Measurements from ENCODE around the gene TTC24.
A peak's percentile ranks its signal among the peaks of the same experiment; 100 is the strongest.
"Not testable (repeated sequence)": the region's sequence is repeated elsewhere in the genome, so short reads cannot be mapped to it uniquely, and the experiment has no call there.

Gene TTC24

DNA sequence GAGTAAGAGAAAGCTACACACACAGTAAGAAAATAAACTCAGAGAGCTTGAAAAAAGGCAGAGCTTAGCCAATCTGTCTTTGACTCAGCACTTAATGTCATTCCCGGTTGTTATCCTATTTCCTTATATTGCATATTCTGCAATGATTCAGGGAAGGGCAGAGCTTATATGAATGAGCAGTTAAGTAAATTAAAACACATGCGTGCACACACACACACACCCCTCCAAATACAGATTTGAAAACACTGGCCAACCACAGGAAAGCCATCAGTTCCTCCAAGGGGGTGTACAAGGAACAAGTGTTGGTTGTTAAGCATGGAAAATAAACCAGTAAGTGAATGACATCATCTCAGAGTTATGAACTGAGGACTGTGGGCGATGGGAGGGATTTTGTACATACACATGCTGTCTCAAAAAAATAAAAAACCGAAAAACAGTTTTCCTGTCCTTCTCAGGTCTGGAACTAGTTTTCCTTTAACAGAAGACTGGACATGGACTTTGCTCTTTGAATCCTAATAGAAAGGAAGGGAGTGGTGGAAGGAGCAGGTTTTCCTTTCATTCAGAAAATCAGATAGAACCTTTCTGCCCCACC is 8.2 kb upstream of the TTC24 start:
- peaks cover 4% of the 10 kb centered on the region for H3K36me3 Mint-ChIP-seq (ENCODE audit: low read depth)

DNA sequence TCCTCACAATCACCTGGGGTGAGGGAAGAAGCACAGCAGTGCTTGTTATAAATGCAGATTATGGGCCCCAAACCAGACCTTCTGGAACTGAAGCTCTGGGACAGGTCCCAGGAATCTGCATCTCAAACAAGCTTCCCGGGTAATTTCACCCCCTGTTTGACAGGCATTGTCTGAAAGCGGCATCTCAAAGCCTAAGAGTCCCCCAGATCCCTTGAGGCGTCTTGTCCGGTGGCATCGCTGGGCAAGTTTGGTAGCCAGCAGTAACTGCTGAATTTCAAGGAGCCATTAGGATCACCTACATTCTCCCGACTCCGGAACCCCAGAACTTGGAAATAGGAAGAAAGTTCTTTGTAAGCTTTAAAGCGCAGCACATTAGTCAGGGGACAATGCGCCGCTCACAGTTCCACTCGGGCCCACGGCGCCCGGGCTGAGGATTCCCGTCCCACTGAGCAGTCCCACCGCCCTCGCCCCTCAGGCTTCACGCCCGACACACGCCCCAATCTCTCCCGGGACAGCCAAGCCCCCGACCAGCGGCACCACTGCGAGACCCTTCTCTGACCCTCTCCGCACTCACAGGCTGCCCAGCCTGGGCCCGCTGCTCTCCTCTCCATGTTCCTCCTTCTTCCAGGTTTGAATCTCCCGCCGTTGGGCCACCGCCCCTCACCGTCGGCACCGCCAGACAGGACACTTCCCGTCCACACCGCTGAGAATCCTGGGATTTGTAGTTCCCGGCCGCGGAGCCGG is 7.4 kb upstream of the TTC24 start, which contains the start of gene IQGAP3:
IQGAP3 (minus strand) TSS at position 647 of the 744 bp plus-strand sequence; CDS start at position 611, 36 bp downstream.
- H3K27me3 Mint-ChIP-seq = peaks cover 25% of the 10 kb centered on the region
- peaks cover 24% of the 10 kb centered on the region for H3K4me1 Mint-ChIP-seq (ENCODE audit: low read depth)
- H3K4me3 Mint-ChIP-seq = peak within 1 kb of the TSS; percentile 100
- H3K9me3 Mint-ChIP-seq = no peaks in the 10 kb centered on the region
- peak within 1 kb of the TSS; percentile 89 for H3K27ac Mint-ChIP-seq
- peaks cover 4% of the 10 kb centered on the region for H3K36me3 Mint-ChIP-seq (ENCODE audit: low read depth)

More for the DNA sequence above, 8.2 kb upstream of the TTC24 start:
- Mint-ChIP-seq H3K9me3 (no peaks in the 10 kb centered on the region), H3K4me3 (peak overlapping the region; percentile 100), H3K4me1 (ENCODE audit: low read depth) (peaks cover 24% of the 10 kb centered on the region), H3K27me3 (peaks cover 25% of the 10 kb centered on the region), H3K27ac (no peak overlapping the region)

DNA sequence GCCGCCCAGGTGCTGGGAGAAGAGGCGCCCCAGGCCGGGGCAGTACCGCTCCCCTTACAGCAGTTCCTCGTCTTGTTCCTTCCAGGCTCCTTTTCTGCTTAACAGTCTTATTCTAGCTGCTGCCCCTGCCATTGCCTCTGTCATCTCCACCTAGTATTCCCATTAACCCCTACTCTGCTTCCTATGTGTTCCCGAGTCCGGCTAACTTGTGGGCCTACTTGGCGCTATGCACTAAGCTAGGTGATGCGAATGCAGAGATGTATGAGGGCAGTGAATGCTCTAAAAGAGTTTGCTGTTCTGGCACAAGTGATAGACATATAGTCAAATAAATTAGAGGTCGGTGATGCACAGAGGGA is 6.9 kb upstream of the TTC24 start:
- H3K4me3 Mint-ChIP-seq = peak overlapping the region; percentile 100
- peaks cover 4% of the 10 kb centered on the region for H3K36me3 Mint-ChIP-seq (ENCODE audit: low read depth)
- H3K27me3 Mint-ChIP-seq = peaks cover 25% of the 10 kb centered on the region
- H3K4me1 Mint-ChIP-seq (ENCODE audit: low read depth) = peaks cover 24% of the 10 kb centered on the region
- peak overlapping the region; percentile 89 for H3K27ac Mint-ChIP-seq
- no peaks in the 10 kb centered on the region for H3K9me3 Mint-ChIP-seq

DNA sequence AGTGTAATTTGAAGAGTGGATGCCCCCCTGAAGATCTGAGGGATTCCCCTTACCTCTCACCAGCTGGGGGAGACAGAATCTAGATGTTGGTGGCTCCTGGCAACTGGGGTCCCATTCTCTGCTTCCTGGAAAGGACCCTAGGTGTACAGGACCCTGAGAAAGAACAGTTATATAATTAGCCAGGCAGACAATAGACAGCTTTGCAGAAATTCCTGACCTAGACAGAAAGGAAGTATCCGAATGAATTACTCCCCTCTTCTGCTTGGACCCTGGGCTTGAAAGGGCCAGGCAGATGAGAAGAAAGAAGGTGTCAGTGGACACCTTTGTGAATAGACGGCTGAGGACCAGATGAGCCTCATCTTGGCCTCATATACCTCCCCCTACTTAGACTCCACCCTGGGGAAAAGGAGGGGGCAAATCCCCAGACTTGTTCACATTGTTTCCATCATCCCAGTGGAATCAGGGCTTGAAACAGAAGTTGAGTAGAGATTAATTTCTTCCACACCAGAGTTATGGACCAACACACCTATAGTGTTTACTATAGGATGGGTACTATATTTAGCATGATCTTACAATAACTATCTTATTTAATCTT is 5.4 kb upstream of the TTC24 start:
- peaks cover 24% of the 10 kb centered on the region for H3K4me1 Mint-ChIP-seq (ENCODE audit: low read depth)

DNA sequence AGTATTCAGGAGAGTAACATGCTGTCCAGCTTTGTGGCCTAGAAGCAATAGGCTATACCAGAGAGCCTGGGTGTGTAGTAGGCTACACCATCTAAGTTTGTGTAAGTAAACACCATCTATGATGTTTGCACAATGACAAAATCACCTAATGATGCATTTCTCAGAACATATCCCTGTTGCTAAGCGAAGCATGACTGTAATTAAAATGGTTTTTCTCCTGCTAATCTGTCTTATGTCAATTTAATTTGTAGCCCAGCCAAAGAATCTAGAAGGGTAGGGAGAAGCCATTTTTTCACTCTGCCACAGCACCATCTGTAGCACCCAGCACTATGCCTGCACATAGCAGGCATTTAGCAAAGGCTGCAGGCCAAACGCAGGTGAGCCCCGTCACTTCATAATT is 2.0 kb upstream of the TTC24 start:
- Mint-ChIP-seq H3K9me3 (no peaks in the 10 kb centered on the region), H3K4me3 (no peak overlapping the region), H3K27ac (no peak overlapping the region), H3K27me3 (peaks cover 8% of the 10 kb centered on the region), H3K36me3 (ENCODE audit: low read depth) (peaks cover under 1% of the 10 kb centered on the region), H3K4me1 (ENCODE audit: low read depth) (peaks cover 23% of the 10 kb centered on the region)

More for the DNA sequence above, 5.4 kb upstream of the TTC24 start:
- Mint-ChIP-seq H3K36me3 (ENCODE audit: low read depth) (peaks cover 4% of the 10 kb centered on the region), H3K27me3 (peaks cover 25% of the 10 kb centered on the region), H3K4me3 (no peak overlapping the region), H3K27ac (no peak overlapping the region), H3K9me3 (no peaks in the 10 kb centered on the region)

DNA sequence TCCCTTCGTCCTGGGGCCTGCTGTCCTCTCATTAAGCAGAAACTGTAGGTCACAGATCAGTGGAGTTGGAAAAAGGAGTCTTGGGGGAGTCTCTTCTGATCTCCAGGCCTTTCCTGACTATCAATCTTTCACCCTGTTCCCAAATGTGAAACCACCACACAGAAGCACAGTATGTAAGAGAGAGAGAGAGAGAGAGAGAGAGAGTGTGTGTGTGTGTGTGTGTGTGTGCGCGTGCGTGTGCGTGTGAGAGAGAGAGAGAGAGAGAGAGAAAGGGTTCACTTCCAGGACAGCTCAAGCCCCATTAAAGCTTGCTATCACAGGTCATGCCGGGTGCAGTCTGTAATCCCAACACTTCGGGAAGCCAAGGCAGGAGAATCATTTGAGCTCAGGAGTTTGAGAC is 1.5 kb upstream of the TTC24 start:
- Mint-ChIP-seq H3K4me3 (no peak overlapping the region), H3K36me3 (ENCODE audit: low read depth) (no peaks in the 10 kb centered on the region), H3K4me1 (ENCODE audit: low read depth) (peaks cover 24% of the 10 kb centered on the region), H3K27me3 (peaks cover 3% of the 10 kb centered on the region), H3K27ac (no peak overlapping the region), H3K9me3 (no peaks in the 10 kb centered on the region)

DNA sequence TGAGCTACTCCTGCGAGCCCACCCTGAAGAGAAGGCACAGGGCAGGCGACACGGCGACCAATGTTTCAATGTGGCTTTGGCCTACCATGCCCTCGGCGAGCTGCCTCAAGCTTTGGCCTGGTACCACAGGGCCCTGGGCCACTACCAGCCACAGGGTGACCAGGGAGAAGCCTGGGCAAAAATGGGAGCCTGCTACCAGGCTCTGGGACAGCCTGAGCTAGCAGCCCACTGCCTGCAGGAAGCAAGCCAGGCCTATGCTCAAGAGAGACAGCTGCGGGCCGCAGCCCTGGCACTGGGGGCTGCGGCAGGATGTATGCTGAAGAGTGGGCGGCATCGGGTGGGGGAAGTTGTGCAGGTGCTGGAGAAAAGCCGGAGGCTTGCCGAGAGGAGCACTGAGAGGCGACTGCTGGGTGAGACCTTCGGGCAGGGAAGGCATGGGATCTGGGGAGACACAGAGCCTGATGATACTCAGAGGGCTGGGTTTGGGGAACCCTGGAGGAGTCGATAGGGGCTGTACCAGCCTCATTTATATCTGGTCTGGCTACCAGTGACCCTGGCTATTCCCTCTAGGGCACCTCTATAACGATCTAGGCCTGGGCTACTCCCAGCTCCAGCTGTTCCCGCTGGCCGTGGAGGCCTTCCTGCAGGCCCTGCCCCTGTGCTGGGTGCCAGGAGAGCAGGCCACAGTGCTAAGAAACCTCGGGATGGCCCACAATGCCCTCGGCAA is 2.3 kb downstream of the TTC24 start:
- Mint-ChIP-seq H3K4me3 (peak overlapping the region; percentile 97), H3K36me3 (ENCODE audit: low read depth) (peaks cover 10% of the 10 kb centered on the region), H3K27ac (peak overlapping the region; percentile 98), H3K27me3 (no peaks in the 10 kb centered on the region), H3K9me3 (no peaks in the 10 kb centered on the region), H3K4me1 (ENCODE audit: low read depth) (peaks cover 41% of the 10 kb centered on the region)

DNA sequence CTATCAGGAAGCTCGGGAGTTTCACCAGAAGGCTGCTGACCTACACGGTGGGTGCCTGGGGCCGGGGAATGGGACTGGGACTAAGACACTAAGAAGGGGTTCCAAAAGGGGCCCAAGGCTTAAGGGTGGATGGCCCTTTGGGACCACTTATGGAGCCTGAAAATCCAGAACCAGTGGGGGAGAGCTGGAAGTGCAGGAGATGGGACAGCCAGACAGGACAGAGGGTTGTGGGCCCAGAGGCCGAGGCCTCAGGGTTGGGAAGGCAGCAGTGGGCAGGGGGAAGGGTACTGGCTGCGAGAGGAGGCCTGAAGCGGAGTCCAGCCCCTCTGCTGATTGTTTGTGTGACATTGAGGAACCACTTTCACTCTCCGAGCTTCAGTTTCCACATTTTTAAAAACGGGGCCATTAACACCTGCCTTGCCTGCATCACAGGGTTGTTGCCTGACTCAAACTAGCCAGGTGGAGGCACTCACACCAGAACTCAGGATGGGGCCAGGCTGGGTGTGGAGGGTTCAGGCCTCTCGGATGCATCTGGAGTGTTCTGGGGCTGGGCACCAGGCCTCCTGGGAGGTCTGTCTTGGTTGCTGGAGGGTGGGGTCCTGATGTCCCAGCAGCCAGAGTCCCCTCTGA is 3.0 kb downstream of the TTC24 start:
- Mint-ChIP-seq H3K36me3 (ENCODE audit: low read depth) (peaks cover 10% of the 10 kb centered on the region), H3K4me1 (ENCODE audit: low read depth) (peaks cover 41% of the 10 kb centered on the region), H3K27me3 (no peaks in the 10 kb centered on the region), H3K4me3 (peak overlapping the region; percentile 97), H3K9me3 (no peaks in the 10 kb centered on the region), H3K27ac (peak overlapping the region; percentile 98)

DNA sequence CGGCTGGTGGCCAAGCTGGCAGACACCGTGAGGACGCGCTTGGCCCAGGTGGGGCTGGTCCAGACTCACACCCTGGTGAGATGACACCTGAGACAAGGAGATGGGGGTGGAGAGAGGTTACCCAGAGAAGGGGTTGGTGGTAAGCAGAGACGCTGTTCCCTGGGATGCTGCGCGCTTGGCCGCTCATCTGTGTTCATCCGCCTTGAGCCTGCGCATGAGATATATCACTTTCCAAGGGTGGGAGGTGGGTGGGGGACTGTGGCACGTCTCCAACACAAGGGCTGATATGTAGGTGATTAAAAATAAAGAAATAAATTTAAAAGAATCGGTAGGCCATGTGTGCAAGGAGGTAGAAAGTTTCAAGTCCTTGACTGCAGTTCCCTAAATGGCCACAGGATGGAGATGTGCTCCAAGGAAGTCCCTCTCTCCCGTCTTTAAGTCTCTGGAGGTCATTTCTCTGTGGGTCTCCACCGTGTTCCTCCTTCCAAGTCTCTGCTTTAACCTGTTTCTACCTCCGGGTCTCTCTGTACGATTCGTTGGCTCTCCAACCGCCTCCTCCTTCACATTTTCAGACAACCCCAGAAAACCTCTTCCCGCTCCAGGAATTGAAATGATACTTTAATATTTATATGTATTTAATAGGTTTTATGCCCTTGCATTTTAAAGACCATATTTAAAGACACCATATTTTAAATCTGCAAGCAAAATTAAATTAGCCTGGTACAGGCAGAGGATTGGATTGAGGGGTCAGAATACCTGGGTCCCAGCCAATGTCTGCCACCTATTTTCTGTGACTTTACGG is 4.5 kb downstream of the TTC24 start:
- Mint-ChIP-seq H3K9me3 (no peaks in the 10 kb centered on the region), H3K4me3 (peak overlapping the region; percentile 97), H3K27me3 (no peaks in the 10 kb centered on the region), H3K36me3 (ENCODE audit: low read depth) (peaks cover 10% of the 10 kb centered on the region), H3K27ac (peak overlapping the region; percentile 98), H3K4me1 (ENCODE audit: low read depth) (peaks cover 41% of the 10 kb centered on the region)

DNA sequence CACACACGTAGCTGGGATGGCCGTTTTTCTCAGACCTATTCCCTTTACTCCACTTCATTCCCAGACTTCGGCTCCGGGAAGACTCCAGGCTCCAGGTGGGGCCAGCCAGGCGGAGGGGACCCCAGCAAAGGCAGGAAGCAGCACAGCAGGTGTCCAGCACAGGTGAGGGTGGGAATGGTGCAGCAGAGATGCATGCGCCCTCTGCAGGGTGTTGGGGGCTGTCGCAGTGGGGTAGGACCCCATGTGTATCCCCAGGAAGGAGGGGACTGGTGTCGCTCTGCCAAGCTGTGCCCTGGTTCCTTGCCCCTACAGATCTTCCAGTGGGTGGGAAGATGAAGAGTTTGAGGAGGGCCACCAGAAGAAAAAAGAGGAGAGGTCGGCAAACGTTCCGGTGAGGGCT is 5.3 kb downstream of the TTC24 start:
- no peak overlapping the region for H3K27ac Mint-ChIP-seq
- no peak overlapping the region for H3K4me3 Mint-ChIP-seq
- no peaks in the 10 kb centered on the region for H3K9me3 Mint-ChIP-seq
- peaks cover 41% of the 10 kb centered on the region for H3K4me1 Mint-ChIP-seq (ENCODE audit: low read depth)
- no peaks in the 10 kb centered on the region for H3K27me3 Mint-ChIP-seq
- peaks cover 10% of the 10 kb centered on the region for H3K36me3 Mint-ChIP-seq (ENCODE audit: low read depth)

DNA sequence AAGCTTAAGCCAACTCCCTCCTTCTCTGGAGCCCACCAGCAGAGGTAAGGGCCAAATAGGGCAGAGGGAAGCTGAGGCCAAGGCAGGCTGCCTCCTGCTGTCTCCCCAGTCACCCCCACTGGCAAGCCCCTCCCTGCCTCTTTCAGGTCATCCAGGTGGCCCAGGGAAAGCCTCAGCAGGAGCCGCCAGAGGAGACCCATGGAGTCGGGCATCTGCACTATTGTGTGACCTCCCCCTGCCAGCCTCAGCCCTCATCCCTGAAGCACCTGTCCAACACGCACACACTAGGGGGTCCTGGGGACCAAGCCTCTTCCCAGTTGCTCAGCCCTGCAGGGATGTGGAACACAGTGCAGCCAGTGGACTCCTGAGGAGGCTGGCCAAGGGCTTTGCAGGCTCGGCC is 6.8 kb downstream of the TTC24 start:
- Mint-ChIP-seq H3K36me3 (ENCODE audit: low read depth) (peaks cover 10% of the 10 kb centered on the region), H3K27ac (no peak overlapping the region), H3K27me3 (no peaks in the 10 kb centered on the region), H3K9me3 (no peaks in the 10 kb centered on the region), H3K4me1 (ENCODE audit: low read depth) (peaks cover 45% of the 10 kb centered on the region), H3K4me3 (no peak overlapping the region)

DNA sequence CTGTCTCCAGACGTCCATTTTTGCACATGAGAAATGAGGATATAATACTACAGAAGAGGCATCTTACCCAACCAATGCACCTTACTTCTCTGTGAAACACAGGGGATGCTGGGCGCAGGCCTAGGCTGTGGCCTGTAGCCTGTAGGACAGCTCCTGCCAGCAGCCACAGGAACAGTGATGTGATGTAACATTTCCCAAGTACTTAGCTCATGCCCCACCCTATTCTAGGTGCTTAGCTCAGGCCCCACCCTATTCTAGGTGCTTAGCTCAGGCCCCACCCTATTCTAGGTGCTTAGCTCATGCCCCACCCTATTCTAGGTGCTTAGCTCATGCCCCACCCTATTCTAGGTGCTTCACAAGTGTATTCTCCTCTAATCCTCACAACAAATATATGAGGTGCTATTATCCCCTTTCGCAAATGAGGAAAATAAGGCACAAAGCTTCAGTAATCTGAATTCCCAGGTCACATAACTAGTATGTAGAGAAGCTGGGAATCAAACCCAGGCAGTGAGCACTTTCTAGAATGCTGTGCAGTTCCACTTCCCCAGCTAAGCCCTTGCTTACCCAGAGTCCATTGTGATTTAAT is 7.5 kb downstream of the TTC24 start:
- no peaks in the 10 kb centered on the region for H3K27me3 Mint-ChIP-seq
- peaks cover 40% of the 10 kb centered on the region for H3K4me1 Mint-ChIP-seq (ENCODE audit: low read depth)
- no peak overlapping the region for H3K27ac Mint-ChIP-seq
- no peaks in the 10 kb centered on the region for H3K9me3 Mint-ChIP-seq
- peaks cover 10% of the 10 kb centered on the region for H3K36me3 Mint-ChIP-seq (ENCODE audit: low read depth)
- no peak overlapping the region for H3K4me3 Mint-ChIP-seq

DNA sequence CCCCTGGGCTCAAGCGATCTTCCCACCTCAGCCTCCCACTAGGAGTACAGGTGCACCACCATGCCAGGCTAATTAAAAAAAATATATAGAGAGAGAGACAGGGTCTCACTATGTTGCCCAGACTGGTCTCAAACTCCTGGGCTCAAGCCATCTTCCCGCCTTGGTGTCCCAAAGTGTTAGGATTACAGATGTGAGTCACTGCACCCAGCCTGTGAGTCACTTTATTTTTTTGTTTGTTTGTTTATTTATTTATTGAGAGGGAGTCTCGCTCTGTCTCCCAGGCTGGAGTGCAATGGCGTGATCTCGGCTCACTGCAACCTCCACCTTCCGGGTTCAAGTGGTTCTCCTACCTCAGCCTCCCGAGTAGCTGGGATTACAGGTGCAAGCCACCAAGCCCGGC is 8.4 kb downstream of the TTC24 start:
- Mint-ChIP-seq H3K4me1 (ENCODE audit: low read depth) (peaks cover 36% of the 10 kb centered on the region), H3K36me3 (ENCODE audit: low read depth) (peaks cover 17% of the 10 kb centered on the region)
- not testable (repeated sequence) for H3K4me3 Mint-ChIP-seq, H3K27me3 Mint-ChIP-seq, H3K9me3 Mint-ChIP-seq, H3K27ac Mint-ChIP-seq

DNA sequence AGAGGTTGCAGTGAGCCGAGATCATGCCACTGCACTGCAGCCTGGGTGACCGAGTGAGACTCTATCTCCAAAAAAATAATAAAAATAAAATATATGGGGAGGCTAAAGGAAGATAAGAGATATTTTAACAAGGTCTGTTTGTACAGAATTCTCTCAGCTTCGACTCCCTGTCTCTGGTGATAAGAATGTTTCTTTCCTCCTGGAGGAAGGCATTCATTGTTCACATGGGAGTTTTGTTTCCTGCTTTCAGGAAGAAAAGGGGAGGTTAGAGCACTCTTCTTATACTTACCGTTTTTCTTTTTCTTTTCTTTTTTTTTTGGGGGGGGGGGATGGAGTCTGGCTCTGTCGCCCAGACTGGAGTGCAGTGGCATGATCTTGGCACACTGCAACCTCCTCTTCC is 10.0 kb downstream of the TTC24 start:
- Mint-ChIP-seq H3K27ac (no peak overlapping the region), H3K4me1 (ENCODE audit: low read depth) (peaks cover 30% of the 10 kb centered on the region), H3K27me3 (no peaks in the 10 kb centered on the region), H3K9me3 (no peaks in the 10 kb centered on the region), H3K4me3 (no peak overlapping the region), H3K36me3 (ENCODE audit: low read depth) (peaks cover 30% of the 10 kb centered on the region)
